ENCODE data around the gene MCHR1.

DNA sequence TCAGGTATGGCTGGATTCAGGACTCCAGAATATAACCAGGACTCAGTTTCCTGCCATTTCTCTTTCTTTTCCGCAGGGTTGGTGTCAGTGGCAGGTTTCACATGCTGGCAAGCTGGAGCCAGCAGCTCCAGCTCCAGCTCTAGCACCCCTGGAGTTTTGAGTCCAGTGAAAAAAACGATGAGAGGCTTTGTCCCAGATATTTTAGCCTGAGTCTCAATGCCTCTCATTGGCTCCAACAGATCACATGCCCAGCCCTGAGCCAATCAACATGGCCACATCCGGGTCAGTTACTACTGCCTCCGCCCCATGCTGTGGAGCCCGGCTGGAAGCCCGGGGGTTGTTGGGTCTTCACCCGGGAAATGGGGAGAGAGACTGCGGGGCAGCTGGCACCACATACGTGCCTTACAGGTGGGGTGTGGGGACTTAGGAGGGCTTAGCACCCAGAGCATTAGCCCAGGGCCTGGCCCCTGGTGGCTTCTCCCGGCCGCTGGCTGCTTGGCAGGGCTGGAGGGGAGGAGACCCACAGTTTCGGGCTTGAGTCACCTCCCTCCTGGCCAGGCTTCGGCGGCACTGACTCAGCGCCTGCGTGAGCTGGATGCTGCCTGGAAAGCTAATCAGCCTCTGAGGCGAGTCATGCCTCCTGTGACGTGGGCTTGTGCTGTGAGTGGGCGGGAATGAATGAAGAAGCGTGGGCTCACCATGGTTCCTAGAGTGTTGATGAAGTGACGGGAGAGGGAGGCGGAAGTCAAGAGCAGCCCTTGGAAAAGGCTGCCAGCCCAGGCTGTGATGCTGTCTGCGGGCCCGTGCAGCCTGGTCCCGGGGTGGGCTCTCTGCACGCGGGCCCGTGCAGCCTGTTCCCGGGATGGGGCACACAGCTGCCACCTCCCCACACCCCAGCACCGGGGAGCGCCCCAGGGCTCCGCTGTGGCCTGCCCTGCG is 27.5 kb upstream of the MCHR1 start:
- TF ChIP-seq, protein P1, sequence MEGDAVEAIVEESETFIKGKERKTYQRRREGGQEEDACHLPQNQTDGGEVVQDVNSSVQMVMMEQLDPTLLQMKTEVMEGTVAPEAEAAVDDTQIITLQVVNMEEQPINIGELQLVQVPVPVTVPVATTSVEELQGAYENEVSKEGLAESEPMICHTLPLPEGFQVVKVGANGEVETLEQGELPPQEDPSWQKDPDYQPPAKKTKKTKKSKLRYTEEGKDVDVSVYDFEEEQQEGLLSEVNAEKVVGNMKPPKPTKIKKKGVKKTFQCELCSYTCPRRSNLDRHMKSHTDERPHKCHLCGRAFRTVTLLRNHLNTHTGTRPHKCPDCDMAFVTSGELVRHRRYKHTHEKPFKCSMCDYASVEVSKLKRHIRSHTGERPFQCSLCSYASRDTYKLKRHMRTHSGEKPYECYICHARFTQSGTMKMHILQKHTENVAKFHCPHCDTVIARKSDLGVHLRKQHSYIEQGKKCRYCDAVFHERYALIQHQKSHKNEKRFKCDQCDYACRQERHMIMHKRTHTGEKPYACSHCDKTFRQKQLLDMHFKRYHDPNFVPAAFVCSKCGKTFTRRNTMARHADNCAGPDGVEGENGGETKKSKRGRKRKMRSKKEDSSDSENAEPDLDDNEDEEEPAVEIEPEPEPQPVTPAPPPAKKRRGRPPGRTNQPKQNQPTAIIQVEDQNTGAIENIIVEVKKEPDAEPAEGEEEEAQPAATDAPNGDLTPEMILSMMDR (IDR thresholded peaks at IDR 0.05), result no peak
- peak in 3 of 4 donors; percentile 44 to 83 (median 73) for TF ChIP-seq POLR2A (IDR thresholded peaks at IDR 0.05)
- peak; percentile 64 to 84 for TF ChIP-seq POLR2AphosphoS5 (IDR thresholded peaks at IDR 0.05)
- TF ChIP-seq EP300 (IDR thresholded peaks at IDR 0.05), result peak in 1 of 4 donors; percentile 54
